Small intestine (tissue), 7 donors: ENCODE results near the gene MSRB1. TPM values are rescaled to one million over a fixed set of nuclear protein-coding genes. Genes with fewer than 3 reads are reported as not detected.
"Not testable (repeated sequence)": the region's sequence is repeated elsewhere in the genome, so short reads cannot be mapped to it uniquely, and the experiment has no call there.

Source experiments
- DNase-seq, 2 donors: peaks; one replicate each; pipeline versions ENCODE4 v3.0.0 to v3.0.0-alpha.2; 2013
- FAIRE-seq: peaks from 2 replicates; lab custom pipeline; 2012; peaks lifted over from hg19 to GRCh38; lab: Jason Lieb, UNC
- H3K27ac ChIP-seq, 3 donors: one replicate each; pipeline ENCODE4 v1.5.1; 2013; ENCODE audit warnings: low read length in 2 of 3, mild to moderate bottlenecking in 2 of 3, control low read depth in 1 of 3, inconsistent platforms in 1 of 3, low read depth in 1 of 3, moderate library complexity in 1 of 3
- H3K27me3 ChIP-seq, 3 donors: one replicate each; pipeline ENCODE4 v1.6.1; 2013; ENCODE audit warnings: low read length in 3 of 3, inconsistent platforms in 1 of 3; ENCODE audit not compliant: control insufficient read depth in 3 of 3, insufficient read depth in 3 of 3
- H3K36me3 ChIP-seq, 3 donors: one replicate each; pipeline ENCODE4 v1.6.1; 2013; ENCODE audit warnings: low read length in 3 of 3, inconsistent platforms in 1 of 3, low read depth in 1 of 3, mild to moderate bottlenecking in 1 of 3, moderate library complexity in 1 of 3; ENCODE audit not compliant: control insufficient read depth in 3 of 3, insufficient read depth in 2 of 3
- H3K4me1 ChIP-seq, 3 donors: one replicate each; pipeline ENCODE4 v1.6.1; 2013; ENCODE audit warnings: low read length in 2 of 3, inconsistent platforms in 1 of 3, low read depth in 1 of 3, mild to moderate bottlenecking in 1 of 3, moderate library complexity in 1 of 3; ENCODE audit not compliant: control insufficient read depth in 3 of 3, insufficient read depth in 2 of 3
- H3K4me3 ChIP-seq, 3 donors: one replicate each; pipeline ENCODE4 v1.5.1; 2013; ENCODE audit warnings: low read length in 3 of 3, control low read depth in 1 of 3, inconsistent platforms in 1 of 3, low read depth in 1 of 3, mild to moderate bottlenecking in 1 of 3, moderate library complexity in 1 of 3
- H3K9me3 ChIP-seq, 2 donors: one replicate each; pipeline ENCODE4 v1.6.1; 2013; ENCODE audit warnings: low read depth in 1 of 2, low read length in 1 of 2; ENCODE audit not compliant: control insufficient read depth in 2 of 2, insufficient read depth in 1 of 2
- WGBS, 3 donors: extraction: QIAGEN DNeasy Blood & Tissue Kit; methylation state at CpG; one replicate each; pipeline ENCODE4 v1.1.7; 2013; 5-methylcytosine and 5-hydroxymethylcytosine counted together
- polyA plus RNA-seq, 4 donors: library from polyadenylated mRNA; stranded (reverse) in 3 of 4; unstranded in 1 of 4; fragments of 200-250 nt in 3 of 4; fragments of 120-200 nt in 1 of 4; gene quantifications; one replicate each; pipeline versions ENCODE4 v1.2.1 to v1.2.3, GENCODE V29; 2013
- donor health status: healthy with polysubstance abuse.
- donor health status: control.
- donor health status: control.
- donor health status: Bipolar disorder and iron deficiency.
- donor health status: healthy.

The MSRB1 gene
- polyA plus RNA-seq, 4 donors: 50.6 to 105 (median 62.0) TPM

GRCh38 chr16:1968146-1968953, 25.4 kb upstream of the MSRB1 start:
- Histone ChIP-seq H3K27ac (no peak overlapping the region), H3K9me3 (no peaks in the 10 kb centered on the region), H3K4me1 (peaks cover 0 to 33% (median 4%) of the 10 kb centered on the region in 3 donors), H3K27me3 (no peaks in the 10 kb centered on the region), H3K36me3 (peaks cover 0 to 13% (median 0%) of the 10 kb centered on the region in 3 donors), H3K4me3 (no peak overlapping the region)
- DNase-seq: no peak
- 91 to 94% (median 93%) methylated on average over 41 of the region's 41 CpGs for WGBS, 3 donors
- FAIRE-seq: no peak

GRCh38 chr16:1966460-1966859, 23.5 kb upstream of the MSRB1 start, which contains the start of gene RNF151:
TSS of gene RNF151 (plus strand) at chr16:1966856. CDS start at chr16:1966882, 26 bp downstream.
- H3K36me3 ChIP-seq: peaks cover 3 to 31% (median 12%) of the 10 kb centered on the region in 3 donors
- FAIRE-seq: no peak
- WGBS, 3 donors: 95 to 96% (median 95%) methylated on average over 6 of the region's 6 CpGs
- H3K27me3 ChIP-seq: no peaks in the 10 kb centered on the region
- H3K4me1 ChIP-seq: peaks cover 0 to 33% (median 2%) of the 10 kb centered on the region in 3 donors
- peak within 1 kb of the TSS; percentile 94 to 98 (median 98) for H3K27ac ChIP-seq
- H3K4me3 ChIP-seq: peak within 1 kb of the TSS in 2 of 3 donors; percentile 75 to 85
- no peak for DNase-seq
- H3K9me3 ChIP-seq: no peaks in the 10 kb centered on the region

GRCh38 chr16:1965396-1966001, 22.5 kb upstream of the MSRB1 start:
- FAIRE-seq (no peak), DNase-seq (peak; percentile 65 to 73)
- Histone ChIP-seq H3K36me3 (peaks cover 3 to 41% (median 13%) of the 10 kb centered on the region in 3 donors), H3K9me3 (no peaks in the 10 kb centered on the region), H3K27ac (peak overlapping the region; percentile 94 to 98 (median 98)), H3K4me3 (peak overlapping the region; percentile 72 to 85 (median 75)), H3K27me3 (no peaks in the 10 kb centered on the region), H3K4me1 (peaks cover 2 to 37% (median 2%) of the 10 kb centered on the region in 3 donors)
- WGBS, 3 donors: 9 to 18% (median 12%) methylated on average over 24 of the region's 24 CpGs

GRCh38 chr16:1964506-1965395, 21.8 kb upstream of the MSRB1 start, which contains the start of gene RPS2:
TSS of gene RPS2 (minus strand) at chr16:1964826. CDS start at chr16:1964625, 201 bp downstream.
- FAIRE-seq: no peak
- H3K27ac ChIP-seq: peak within 1 kb of the TSS; percentile 94 to 98 (median 98)
- no peaks in the 10 kb centered on the region for H3K9me3 ChIP-seq
- DNase-seq: peak; percentile 99
- H3K4me1 ChIP-seq: peaks cover 2 to 39% (median 3%) of the 10 kb centered on the region in 3 donors
- H3K4me3 ChIP-seq: peak within 1 kb of the TSS; percentile 72 to 85 (median 75)
- WGBS, 3 donors: 0 to 1% (median 1%) methylated on average over 76 to 97 of the region's 97 CpGs
- H3K36me3 ChIP-seq: peaks cover 3 to 43% (median 13%) of the 10 kb centered on the region in 3 donors
- H3K27me3 ChIP-seq: no peaks in the 10 kb centered on the region

GRCh38 chr16:1963806-1964505, 21.0 kb upstream of the MSRB1 start:
- DNase-seq (peak; percentile 38 to 56), FAIRE-seq (no peak)
- no peaks in the 10 kb centered on the region for H3K27me3 ChIP-seq
- peak overlapping the region; percentile 84 to 98 (median 98) for H3K27ac ChIP-seq
- peaks cover 2 to 42% (median 3%) of the 10 kb centered on the region in 3 donors for H3K4me1 ChIP-seq
- H3K36me3 ChIP-seq: peaks cover 3 to 43% (median 13%) of the 10 kb centered on the region in 3 donors
- H3K9me3 ChIP-seq: no peaks in the 10 kb centered on the region
- peak overlapping the region; percentile 62 to 85 (median 75) for H3K4me3 ChIP-seq
- 3 to 9% (median 5%) methylated on average over 40 to 44 of the region's 44 CpGs for WGBS, 3 donors

GRCh38 chr16:1962161-1963153, 19.5 kb upstream of the MSRB1 start:
- Histone ChIP-seq H3K27ac (peak overlapping the region in 1 of 3 donors; percentile 56), H3K4me1 (peaks cover 2 to 44% (median 3%) of the 10 kb centered on the region in 3 donors), H3K36me3 (peaks cover 3 to 43% (median 13%) of the 10 kb centered on the region in 3 donors), H3K4me3 (peak overlapping the region in 1 of 3 donors; percentile 75)
- H3K27me3 ChIP-seq, FAIRE-seq, DNase-seq, H3K9me3 ChIP-seq: not testable (repeated sequence)
- 67 to 84% (median 77%) methylated on average over 31 to 37 of the region's 37 CpGs for WGBS, 3 donors
